H1 (cell line): ENCODE measurements around the gene DCLRE1B. TPM values are rescaled to one million over a fixed set of nuclear protein-coding genes. Genes with fewer than 3 reads are reported as not detected.

Experiments used
- CTCF ChIA-PET: fragments of 300-600 bp; sonication (Branson Sonifier 250); formaldehyde crosslinking; loops from one replicate; lab custom pipeline; 2021; ENCODE audit not compliant: partially characterized antibody; lab: Charles Lee
- POLR2A ChIA-PET: fragments of 300-600 bp; sonication (Branson Sonifier 250); formaldehyde crosslinking; loops from one replicate; lab custom pipeline; 2021; ENCODE audit warnings: inconsistent platforms; ENCODE audit not compliant: partially characterized antibody; lab: Charles Lee
- DNase-seq, 2 experiments: peaks; one replicate each; pipeline versions ENCODE4 v3.0.0 to v3.0.0-alpha.2; 2010 to 2022; ENCODE audit warnings: low spot score in 2 of 2, low read depth in 1 of 2, mixed read lengths in 1 of 2
- FAIRE-seq: peaks from 2 replicates; lab custom pipeline; 2011; peaks lifted over from hg19 to GRCh38; lab: Jason Lieb, UNC
- H2AFZ ChIP-seq: 2 replicates; pipeline ENCODE4 v1.8.1; 2012; ENCODE audit warnings: low read length, inconsistent platforms
- H2AK5ac ChIP-seq: 2 replicates; pipeline ENCODE4 v1.6.1; 2013; ENCODE audit warnings: low read depth, low read length
- H2BK120ac ChIP-seq: replicated peaks from 2 replicates; pipeline ENCODE3; 2013; ENCODE audit warnings: low read depth, low read length, inconsistent platforms
- H2BK12ac ChIP-seq: 2 replicates; pipeline ENCODE4 v1.6.1; 2013; ENCODE audit warnings: low read depth, low read length
- H2BK15ac ChIP-seq: 2 replicates; pipeline ENCODE4 v1.6.1; 2013; ENCODE audit warnings: low read length
- H2BK20ac ChIP-seq: 2 replicates; pipeline ENCODE4 v1.6.1; 2013; ENCODE audit warnings: low read length
- H2BK5ac ChIP-seq: 2 replicates; pipeline ENCODE4 v1.6.1; 2013; ENCODE audit warnings: low read depth, low read length
- H3K14ac ChIP-seq: 2 replicates; pipeline ENCODE4 v1.6.1; 2013; ENCODE audit warnings: inconsistent platforms; ENCODE audit not compliant: insufficient read length
- H3K18ac ChIP-seq: 2 replicates; pipeline ENCODE4 v1.6.1; 2013; ENCODE audit warnings: low read length; ENCODE audit errors: extremely low read depth
- H3K23ac ChIP-seq: 2 replicates; pipeline ENCODE4 v1.6.1; 2013; ENCODE audit warnings: inconsistent platforms; ENCODE audit not compliant: insufficient read length
- H3K23me2 ChIP-seq: 2 replicates; pipeline ENCODE4 v1.6.1; 2013; ENCODE audit warnings: low read depth, low read length
- H3K27ac ChIP-seq: 2 replicates; pipeline ENCODE4 v1.6.1; 2011; ENCODE audit warnings: low read depth, low read length, inconsistent platforms
- H3K27me3 ChIP-seq, 4 experiments: replicated peaks in 1 of 4; 1 replicate in 1 of 4; 2 replicates in 3 of 4; pipeline versions ENCODE4 v1.6.1 to v1.8.1; 2011 to 2013; ENCODE audit warnings: low read length in 3 of 4, mild to moderate bottlenecking in 3 of 4, inconsistent platforms in 2 of 4, mixed read lengths in 2 of 4, moderate library complexity in 1 of 4; ENCODE audit not compliant: control insufficient read depth in 3 of 4, insufficient read depth in 3 of 4; ENCODE audit errors: extremely low read depth in 1 of 4
- H3K36me3 ChIP-seq, 4 experiments: 2 replicates each; pipeline versions ENCODE4 v1.6.1 to v1.8.1; 2011 to 2013; ENCODE audit warnings: mild to moderate bottlenecking in 4 of 4, low read length in 3 of 4, moderate library complexity in 2 of 4, control low read depth in 1 of 4, inconsistent platforms in 1 of 4; ENCODE audit not compliant: insufficient read depth in 4 of 4, control insufficient read depth in 2 of 4
- H3K4ac ChIP-seq: replicated peaks from 2 replicates; pipeline ENCODE3; 2013; ENCODE audit warnings: low read length, low read depth, mixed read lengths, inconsistent platforms; ENCODE audit not compliant: insufficient read length
- H3K4me1 ChIP-seq, 4 experiments: replicated peaks in 1 of 4; 1 replicate in 1 of 4; 2 replicates in 3 of 4; pipeline versions ENCODE4 v1.6.1 to v1.8.1; 2011 to 2013; ENCODE audit warnings: low read length in 3 of 4, inconsistent platforms in 2 of 4, mixed read lengths in 1 of 4; ENCODE audit not compliant: insufficient read depth in 4 of 4, control insufficient read depth in 3 of 4
- H3K4me2 ChIP-seq, 2 experiments: 2 replicates each; pipeline versions ENCODE4 v1.6.1 to v1.8.1; 2011 to 2013; ENCODE audit warnings: low read depth in 2 of 2, low read length in 2 of 2, control low read depth in 1 of 2, inconsistent platforms in 1 of 2, mild to moderate bottlenecking in 1 of 2; ENCODE audit not compliant: insufficient read depth in 1 of 2
- H3K4me3 ChIP-seq, 4 experiments: fragments of 200-600, 300-600 bp in 1 of 4; sonication (generic), shearing (Covaris generic), sonication (Bioruptor Twin) in 1 of 4; 2 replicates each; pipeline versions ENCODE4 v1.5.1 to v1.8.1; 2011 to 2016; ENCODE audit warnings: low read length in 4 of 4, low read depth in 3 of 4, control low read depth in 2 of 4, inconsistent platforms in 2 of 4, mild to moderate bottlenecking in 2 of 4, mixed read lengths in 1 of 4, moderate library complexity in 1 of 4; ENCODE audit not compliant: insufficient read depth in 2 of 4; ENCODE audit errors: extremely low read depth in 1 of 4
- H3K56ac ChIP-seq: replicated peaks from 2 replicates; pipeline ENCODE3; 2013; ENCODE audit warnings: low read depth, mild to moderate bottlenecking, mixed read lengths, low read length, inconsistent platforms; ENCODE audit not compliant: insufficient read length
- H3K79me1 ChIP-seq: 2 replicates; pipeline ENCODE4 v1.6.1; 2013; ENCODE audit warnings: low read depth, low read length, control low read depth
- H3K79me2 ChIP-seq, 2 experiments: 2 replicates each; pipeline versions ENCODE4 v1.6.1 to v1.8.1; 2012 to 2013; ENCODE audit warnings: low read length in 2 of 2, mild to moderate bottlenecking in 2 of 2, inconsistent platforms in 1 of 2; ENCODE audit not compliant: insufficient read depth in 2 of 2, control insufficient read depth in 1 of 2
- H3K9ac ChIP-seq, 4 experiments: replicated peaks in 1 of 4; 1 replicate in 1 of 4; 2 replicates in 3 of 4; pipeline versions ENCODE4 v1.6.1 to v1.8.1; 2011 to 2013; ENCODE audit warnings: low read depth in 3 of 4, low read length in 3 of 4, control low read depth in 2 of 4, mild to moderate bottlenecking in 2 of 4, moderate library complexity in 2 of 4, inconsistent platforms in 1 of 4; ENCODE audit errors: extremely low read depth in 1 of 4
- H3K9me3 ChIP-seq, 2 experiments: 2 replicates each; pipeline versions ENCODE4 v1.6.1 to v1.8.1; 2012 to 2013; ENCODE audit warnings: mild to moderate bottlenecking in 2 of 2, moderate library complexity in 2 of 2, control low read depth in 1 of 2, inconsistent platforms in 1 of 2, low read depth in 1 of 2, low read length in 1 of 2, mixed read lengths in 1 of 2; ENCODE audit not compliant: insufficient read depth in 2 of 2
- H4K20me1 ChIP-seq, 2 experiments: replicated peaks in 1 of 2; 2 replicates each; pipeline versions ENCODE3 to v1.8.1; 2011 to 2013; ENCODE audit warnings: inconsistent platforms in 2 of 2, low read length in 2 of 2, mild to moderate bottlenecking in 1 of 2; ENCODE audit not compliant: insufficient read depth in 2 of 2, control insufficient read depth in 1 of 2
- H4K5ac ChIP-seq: 2 replicates; pipeline ENCODE4 v1.6.1; 2013; ENCODE audit warnings: low read length, low read depth, mixed read lengths, inconsistent platforms; ENCODE audit not compliant: insufficient read length
- H4K8ac ChIP-seq: 2 replicates; pipeline ENCODE4 v1.8.0; 2013; ENCODE audit warnings: mild to moderate bottlenecking, moderate library complexity, low read length, inconsistent platforms; ENCODE audit not compliant: insufficient read depth; ENCODE audit errors: extremely low read depth
- H4K91ac ChIP-seq: replicated peaks from 2 replicates; pipeline ENCODE3; 2013; ENCODE audit warnings: low read length, mixed read lengths, inconsistent platforms; ENCODE audit not compliant: insufficient read length
- CHD1 ChIP-seq: IDR thresholded peaks from 2 replicates; pipeline ENCODE4 v1.6.1; 2012; ENCODE audit warnings: low read depth, low read length, improper control_type of control experiment
- NANOG ChIP-seq: IDR thresholded peaks from 2 replicates; pipeline ENCODE4 v1.6.1; 2011; ENCODE audit warnings: low read length, low read depth, mild to moderate bottlenecking, inconsistent platforms; ENCODE audit not compliant: insufficient read depth, poor library complexity, severe bottlenecking
- RXRA ChIP-seq: IDR thresholded peaks from 2 replicates; pipeline ENCODE4 v1.6.1; 2011; ENCODE audit warnings: low read depth, mild to moderate bottlenecking, low read length, moderate library complexity; ENCODE audit not compliant: insufficient read depth
- TAF1 ChIP-seq: IDR thresholded peaks from 2 replicates; pipeline ENCODE4 v1.6.1; 2011; ENCODE audit warnings: mild to moderate bottlenecking, low read depth, low read length
- TCF12 ChIP-seq: IDR thresholded peaks from 2 replicates; pipeline ENCODE4 v1.6.1; 2011; ENCODE audit warnings: low read depth, mild to moderate bottlenecking, low read length
- WGBS, 2 experiments: shearing (Covaris generic) in 1 of 2; methylation state at CpG; one replicate each; pipeline versions ENCODE4 v1.1.6 to v1.1.7; 2013 to 2015; ENCODE audit warnings: low lambda C conversion rate in 2 of 2, mixed read lengths in 2 of 2, inconsistent platforms in 1 of 2, low coverage in 1 of 2, missing lambda C conversion rate in 1 of 2; ENCODE audit not compliant: insufficient replicate concordance in 2 of 2, insufficient coverage in 1 of 2, insufficient read length in 1 of 2; ENCODE audit errors: extremely low coverage in 1 of 2, missing lambda C conversion rate in 1 of 2; 5-methylcytosine and 5-hydroxymethylcytosine counted together
- polyA plus RNA-seq, 7 experiments: library from polyadenylated mRNA; depleted of rRNA in 3 of 7; stranded (reverse) in 5 of 7; unstranded in 2 of 7; fragments of >200 nt in 5 of 7; fragments of 200-250 nt in 2 of 7; gene quantifications; 1 replicate in 5 of 7; 2 replicates in 1 of 7; 4 replicates in 1 of 7; pipeline versions ENCODE4 v1.2.1 to v1.2.3, GENCODE V29; 2011 to 2013; ENCODE audit warnings: missing spikeins in 2 of 7, mixed read lengths in 2 of 7
- total RNA-seq: library from RNA; stranded (reverse); fragmentation: NEBNext Ultra II Directional; extraction: Animal tissue kit (Norgen Biotek cat#: 25700); gene quantifications from 2 replicates; pipeline ENCODE4 v1.2.1, GENCODE V29; 2021

The DCLRE1B gene
- total and polyA plus RNA-seq, 2 of the 8 experiments (the other 6 are each of a cell fraction or from before 2014, with no cell fraction given) = 5.5 to 11.0 TPM

GRCh38 chr1:113903501-113904292 is 1.4 kb upstream of the DCLRE1B start:
- Histone ChIP-seq H3K4me1 (peaks cover 0 to 3% (median under 1%) of the 10 kb centered on the region in 4 experiments; a peak in 5 of 7 replicates), H2AFZ (peak overlapping the region; percentile 96; the same call in 1 of the 2 replicates), H3K79me1 (0 out of 2 replicates have a peak, but pooled peaks cover 2% of the 10 kb centered on the region), H3K27me3 (no peaks in the 10 kb centered on the region), H3K56ac (no peak overlapping the region), H4K91ac (no peak overlapping the region), H3K9me3 (no peaks in the 10 kb centered on the region), H4K5ac (no peak overlapping the region), H4K20me1 (no peaks in the 10 kb centered on the region), H2BK15ac (no peak overlapping the region), H3K14ac (no peak overlapping the region), H3K79me2 (peaks cover 0 to 2% of the 10 kb centered on the region in 2 experiments; a peak in 1 of 4 replicates), H3K9ac (peak overlapping the region in 1 of 4 experiments; percentile 72; a peak in 2 of 7 replicates), H3K27ac (no peak overlapping the region), H3K23ac (no peak overlapping the region), H3K4me2 (peak overlapping the region; percentile 94 to 99), H3K4me3 (peak overlapping the region; percentile 73 to 99 (median 92); a peak in 7 of 8 replicates), H2BK120ac (no peak overlapping the region), H2BK5ac (no peak overlapping the region), H3K23me2 (peaks cover 7% of the 10 kb centered on the region), H3K4ac (no peak overlapping the region), H4K8ac (no peak overlapping the region), H2AK5ac (no peak overlapping the region), H3K18ac (no peak overlapping the region), H3K36me3 (peaks cover 0 to 20% (median 7%) of the 10 kb centered on the region in 4 experiments; a peak in 6 of 8 replicates), H2BK12ac (no peak overlapping the region), H2BK20ac (no peak overlapping the region)
- DNase-seq (no peak), FAIRE-seq (no peak)
- TF ChIP-seq TAF1 = no peak
- no peak for TF ChIP-seq RXRA
- TF ChIP-seq TCF12 = no peak
- TF ChIP-seq CHD1 = no peak
- TF ChIP-seq NANOG = no peak
- WGBS, 2 experiments = 67% methylated on average over 7 of the region's 7 CpGs; no CpG with 5 or more reads in 1 of the 2 experiments
- CTCF ChIA-PET = interaction anchor here (0.5 to 3.7 kb wide), 8 partner anchors 10 to 144 kb away, joined by 3 to 20 read pairs (median 4); partner anchors contain the start of genes HIPK1 and PHTF1
- POLR2A ChIA-PET = interaction anchor here (0.9 to 3.8 kb wide), 11 partner anchors 8 to 144 kb away, joined by 3 to 66 read pairs (median 4); partner anchors contain the start of genes HIPK1, PHTF1 and RSBN1
